Measurements from ENCODE around the gene ANKRD34B. TPM values are rescaled to one million over a fixed set of nuclear protein-coding genes. Genes with fewer than 3 reads are reported as not detected.
"Not testable (repeated sequence)": the region's sequence is repeated elsewhere in the genome, so short reads cannot be mapped to it uniquely, and the experiment has no call there.

ANKRD34B gene
- 0.10 TPM for total RNA-seq
- long read RNA-seq, partial matches to known transcripts: 0 of 1 reads
- long read RNA-seq, other reads (novel, unspliced or antisense): 1 of 1 reads

DNA sequence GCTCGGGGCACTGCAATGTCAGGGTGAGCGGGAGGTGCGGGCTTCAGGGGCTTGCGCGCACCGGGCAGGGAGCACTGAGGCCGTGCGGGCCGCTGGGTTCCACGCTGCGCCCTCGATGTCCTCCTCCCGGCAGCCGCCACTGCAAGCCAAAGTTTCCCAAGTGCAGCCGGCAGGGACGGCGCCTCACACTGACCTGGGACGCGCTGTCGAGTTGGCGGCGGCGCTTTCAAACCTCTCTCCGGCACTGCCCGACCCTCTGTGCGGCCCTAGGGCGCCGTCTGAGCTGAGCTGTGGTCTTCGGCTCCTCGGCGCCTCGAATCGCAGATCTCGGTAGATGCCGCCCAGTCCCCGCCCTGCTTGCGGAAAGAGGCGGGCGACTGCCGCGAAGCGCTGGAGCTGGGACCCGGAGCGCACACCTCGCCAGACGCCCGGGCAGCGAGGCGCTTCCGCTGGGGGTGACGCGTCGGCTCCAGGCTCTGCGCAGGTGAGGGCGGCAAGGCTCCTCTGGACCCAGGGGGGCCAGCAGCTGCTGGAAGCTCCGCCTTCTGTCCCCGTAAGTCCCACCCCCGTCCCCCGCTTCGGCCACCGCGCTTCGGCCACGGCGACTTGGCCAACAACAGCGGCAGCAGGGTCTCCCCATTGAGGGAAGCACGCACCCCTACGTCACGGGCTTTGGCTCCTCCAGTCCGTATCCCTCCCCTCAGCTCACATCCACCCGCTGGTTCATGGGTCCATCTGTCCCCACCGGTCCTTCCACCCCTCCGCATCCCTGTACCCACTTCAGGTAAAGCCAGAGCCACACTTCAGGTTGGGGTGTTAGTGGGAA is at the start of gene ANKRD34B:
ANKRD34B (minus strand) TSS at position 320 of the 826 bp plus-strand sequence. CDS start 10,261 bp downstream, outside the sequence.
- no peak for DNase-seq (ENCODE audit: low spot score)

GRCh38 chr5:80619086-80619485 is 49.0 kb upstream of the ANKRD34B start:
- no peak for DNase-seq (ENCODE audit: low spot score)

DNA sequence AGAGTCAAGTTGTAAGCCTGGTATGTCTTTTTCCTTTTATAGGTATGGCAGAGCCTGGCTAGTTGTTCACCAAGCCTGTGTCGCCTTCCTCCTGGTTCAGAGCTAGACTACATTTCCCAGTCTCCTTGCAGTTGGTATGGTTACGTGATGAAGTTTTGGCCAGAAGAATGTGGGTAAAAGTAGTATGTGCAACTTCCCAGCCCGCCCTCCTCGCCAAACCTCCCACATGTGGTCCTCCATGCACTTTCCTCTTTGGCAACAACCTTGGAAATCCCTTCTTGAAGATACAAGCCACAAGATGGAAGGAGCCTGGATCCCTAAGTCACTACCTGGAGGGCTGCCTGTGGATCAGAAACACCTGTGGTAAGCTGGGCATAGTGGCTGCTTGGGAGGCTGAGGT is 48.4 kb upstream of the ANKRD34B start:
- no peak for DNase-seq (ENCODE audit: low spot score)

DNA sequence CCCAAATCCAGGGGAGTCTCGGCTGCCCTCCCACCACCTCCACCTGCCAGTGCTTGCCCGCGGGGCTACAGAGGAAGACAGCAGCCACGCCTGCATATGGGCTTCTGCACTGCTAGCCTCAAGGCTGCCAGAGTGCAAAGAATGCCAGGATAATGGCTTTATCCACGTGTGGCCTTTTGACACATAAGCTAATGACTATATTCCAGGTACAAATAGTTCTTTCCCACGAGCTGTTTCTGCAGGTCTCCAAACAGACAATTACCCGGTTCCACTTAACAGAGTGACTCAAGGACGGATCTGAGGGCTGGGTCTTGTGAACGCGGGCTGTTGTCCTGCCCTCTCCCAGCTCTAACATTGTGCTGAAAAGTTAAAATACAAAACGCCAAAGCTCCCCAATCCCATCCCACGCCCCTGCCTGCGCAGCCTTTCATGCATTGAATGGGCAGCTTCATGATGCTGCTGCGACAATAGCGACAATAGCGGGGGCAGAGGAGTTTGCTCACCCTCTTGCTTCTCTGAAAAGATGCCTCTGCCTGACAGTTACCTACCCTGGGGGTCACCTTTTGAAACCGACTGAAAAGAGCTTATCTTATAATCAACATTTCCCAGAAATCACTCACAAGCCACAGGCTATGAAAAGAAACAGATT is 45.3 kb upstream of the ANKRD34B start:
- no peak for DNase-seq (ENCODE audit: low spot score)

DNA sequence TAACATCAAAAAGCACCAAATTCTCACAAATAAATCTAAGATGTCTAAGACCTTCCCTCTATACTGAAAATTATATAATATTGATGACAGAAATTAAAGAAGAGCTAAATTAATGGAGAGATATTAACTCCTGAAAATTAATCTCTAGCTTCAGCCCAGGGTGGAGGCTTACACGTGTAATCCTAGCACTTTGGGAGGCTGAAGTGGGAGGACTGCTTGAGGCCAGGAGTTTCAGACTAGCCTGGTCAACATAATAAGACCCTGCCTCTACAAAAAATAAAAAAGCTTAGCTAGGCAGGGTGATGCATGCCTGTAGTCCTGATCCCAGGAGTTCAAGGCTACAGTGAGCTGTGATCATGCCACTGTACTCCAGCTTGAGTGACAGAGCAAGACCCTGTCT is 39.6 kb upstream of the ANKRD34B start:
- no peak for DNase-seq (ENCODE audit: low spot score)

DNA sequence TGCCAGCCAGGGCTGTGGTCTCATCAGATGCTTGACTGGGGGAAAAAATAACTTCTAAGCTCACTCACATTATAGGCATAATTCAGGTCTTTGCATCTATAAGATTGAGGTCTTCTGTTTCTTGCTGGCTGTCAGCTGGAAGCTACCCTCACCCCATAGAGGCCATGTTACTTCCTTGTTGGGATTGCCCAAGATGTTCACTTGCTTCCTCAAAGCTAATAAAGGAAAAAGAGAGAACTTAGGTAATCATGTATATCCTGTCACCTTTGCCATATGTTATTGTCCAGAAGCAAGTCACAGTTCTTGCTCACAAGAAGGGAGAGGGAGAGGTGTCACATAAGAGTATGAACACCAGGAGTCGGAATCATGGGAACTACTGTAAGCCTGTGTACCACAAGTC is 38.7 kb upstream of the ANKRD34B start:
- no peak for DNase-seq (ENCODE audit: low spot score)

DNA sequence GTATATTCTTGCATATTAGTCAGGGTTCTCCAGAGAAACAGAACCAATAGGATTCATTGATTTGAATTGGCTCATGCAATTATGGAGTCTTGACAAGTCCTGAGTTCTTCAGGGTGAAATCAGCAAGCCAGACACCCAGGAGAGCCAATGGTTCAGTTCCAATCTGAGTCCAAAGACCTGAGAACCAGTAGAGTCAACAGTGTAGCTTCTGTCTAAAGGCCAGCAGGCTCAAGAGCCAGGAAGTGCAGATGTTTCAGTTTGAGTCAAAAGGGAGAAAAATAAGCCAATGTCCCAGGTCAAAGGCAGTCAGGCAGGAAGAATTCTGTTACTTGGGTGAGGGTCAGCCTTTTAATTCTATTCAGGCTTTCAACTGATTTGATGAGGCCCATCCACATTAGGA is 37.8 kb upstream of the ANKRD34B start:
- DNase-seq (ENCODE audit: low spot score): no peak

DNA sequence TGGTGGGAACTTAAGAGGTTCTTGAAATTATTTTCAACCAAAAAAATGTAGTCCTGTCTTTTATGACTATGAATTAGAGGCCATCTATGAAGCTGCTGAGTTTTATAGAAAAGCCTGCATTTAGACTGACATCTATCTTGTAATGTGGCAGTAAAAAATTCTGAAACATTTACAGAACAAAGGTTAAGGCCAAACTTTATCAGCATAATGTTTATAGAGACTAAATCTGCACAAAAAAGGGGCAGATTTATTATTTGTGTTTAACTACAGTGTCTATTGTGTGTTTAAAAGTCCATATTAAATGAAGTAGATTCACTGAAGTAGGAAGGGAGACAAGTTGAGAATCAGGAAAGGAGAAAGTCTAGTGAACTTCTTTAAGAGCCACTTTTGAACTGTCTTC is 37.3 kb upstream of the ANKRD34B start:
- no peak for DNase-seq (ENCODE audit: low spot score)

DNA sequence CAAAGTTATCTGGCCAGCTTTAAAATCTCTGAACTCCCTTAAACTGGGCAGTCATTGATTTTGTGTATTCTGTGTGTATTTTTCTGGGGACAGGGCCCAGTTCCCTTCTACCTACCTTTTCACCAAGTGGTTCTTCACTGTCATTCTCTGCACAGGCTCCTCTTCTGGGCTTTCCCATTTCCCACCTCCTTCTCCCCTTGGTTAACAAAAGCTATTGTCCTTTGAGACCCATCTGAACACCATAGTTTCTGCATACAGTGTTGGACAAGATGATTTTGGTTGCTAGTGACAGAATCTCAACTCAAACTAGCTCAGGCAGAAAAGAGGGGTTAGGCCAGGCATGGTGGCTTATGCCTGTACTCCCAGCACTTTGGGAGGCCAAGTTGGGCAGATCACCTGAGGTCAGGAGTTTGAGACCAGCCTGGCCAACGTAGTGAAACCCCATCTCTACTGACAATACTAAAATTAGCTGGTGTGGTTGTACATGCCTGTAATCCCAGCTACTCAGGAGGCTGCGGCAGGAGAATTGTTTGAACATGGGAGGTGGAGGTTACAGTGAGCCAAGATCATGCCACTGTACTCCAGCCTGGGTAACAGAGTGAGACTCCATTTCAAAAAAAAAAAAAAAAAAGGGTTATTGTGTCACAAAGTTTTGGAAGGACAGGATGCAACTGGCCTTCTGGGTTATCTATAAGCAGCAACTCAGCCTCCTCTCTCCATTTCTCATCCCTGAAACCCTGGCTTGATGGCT is 31.0 kb upstream of the ANKRD34B start:
- no peak for DNase-seq (ENCODE audit: low spot score)

GRCh38 chr5:80597500-80597899 is 27.4 kb upstream of the ANKRD34B start:
- DNase-seq (ENCODE audit: low spot score): no peak

DNA sequence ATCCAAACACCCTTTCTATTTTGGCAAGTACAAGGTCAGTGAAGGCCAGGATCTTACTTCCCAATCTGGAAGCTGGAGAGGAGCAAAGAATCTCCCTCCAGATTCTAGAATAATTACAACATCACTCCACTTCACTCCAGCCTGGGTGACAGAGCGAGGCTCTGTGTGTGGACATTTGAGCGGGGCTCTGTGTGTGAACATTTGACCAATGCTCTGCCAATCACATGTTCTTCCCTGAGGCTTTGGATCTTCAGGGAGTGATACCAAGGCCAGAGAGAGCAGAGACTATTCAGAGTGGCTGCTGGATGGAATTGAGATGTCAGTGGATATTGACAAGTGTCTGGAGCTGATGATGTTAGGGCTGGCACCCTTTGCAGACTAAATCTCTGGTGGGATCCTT is 24.7 kb upstream of the ANKRD34B start:
- DNase-seq (ENCODE audit: low spot score): no peak

DNA sequence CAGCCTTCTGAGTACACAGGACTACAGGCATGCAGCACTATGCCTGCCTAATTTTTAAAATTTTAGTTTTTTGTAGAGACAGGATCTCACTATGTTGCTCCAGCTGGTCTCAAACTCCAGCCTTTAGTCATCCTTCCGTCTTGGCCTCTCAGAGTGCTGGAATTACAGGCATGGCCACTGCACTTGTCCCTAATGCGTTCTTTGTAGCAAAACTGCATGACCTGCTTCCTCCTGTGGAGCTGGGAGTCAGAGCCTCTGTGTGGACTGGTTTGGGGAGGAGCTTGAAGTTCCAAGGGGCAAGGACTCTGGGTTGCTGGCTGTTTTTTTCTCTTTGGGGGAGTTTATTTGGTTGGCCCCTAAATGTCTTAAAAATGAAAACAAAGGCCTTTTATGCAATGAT is 22.7 kb upstream of the ANKRD34B start:
- no peak for DNase-seq (ENCODE audit: low spot score)

GRCh38 chr5:80592105-80592504 is 22.0 kb upstream of the ANKRD34B start:
- DNase-seq (ENCODE audit: low spot score): no peak

GRCh38 chr5:80591352-80591751 is 21.3 kb upstream of the ANKRD34B start:
- DNase-seq (ENCODE audit: low spot score): no peak

DNA sequence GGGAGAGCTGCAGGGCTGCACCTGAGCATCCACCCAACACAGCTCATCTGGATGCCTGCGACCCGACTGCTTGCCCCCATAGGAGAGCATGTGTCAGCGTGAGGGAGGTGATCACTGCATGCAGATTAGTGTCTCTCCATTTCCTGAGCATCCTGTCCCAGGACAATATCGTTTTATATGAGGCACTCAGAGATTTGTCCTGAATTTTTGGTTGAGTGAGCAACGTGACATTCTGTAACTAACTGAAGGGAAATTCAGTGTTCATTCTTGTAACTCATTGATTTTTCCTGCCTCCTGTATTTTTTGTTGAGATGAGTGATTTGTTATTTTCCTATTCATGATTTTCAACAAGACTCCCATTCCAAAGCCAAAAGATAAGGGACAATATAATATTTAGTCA is 20.7 kb upstream of the ANKRD34B start:
- no peak for DNase-seq (ENCODE audit: low spot score)

- no peak for DNase-seq (ENCODE audit: low spot score)
These were observed 18.9 kb upstream of the ANKRD34B start for GRCh38 chr5:80588858-80589540.

- no peak for DNase-seq (ENCODE audit: low spot score)
These were observed 14.7 kb upstream of the ANKRD34B start for GRCh38 chr5:80584770-80585169.

DNA sequence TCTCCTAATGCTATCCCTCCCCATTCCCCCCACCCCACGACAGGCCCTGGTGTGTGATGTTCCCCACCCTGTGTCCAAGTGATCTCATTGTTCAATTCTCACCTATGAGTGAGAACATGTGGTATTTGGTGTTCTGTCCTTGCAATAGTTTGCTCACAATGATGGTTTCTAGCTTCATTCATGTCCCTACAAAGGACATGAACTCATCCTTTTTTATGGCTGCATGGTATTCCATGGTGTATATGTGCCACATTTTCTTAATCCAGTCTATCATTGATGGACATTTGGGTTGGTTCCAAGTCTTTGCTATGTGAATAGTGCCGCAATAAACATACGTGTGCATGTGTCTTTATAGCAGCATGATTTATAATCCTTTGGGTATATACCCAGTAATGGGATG is 10.2 kb upstream of the ANKRD34B start:
- not testable (repeated sequence) for DNase-seq (ENCODE audit: low spot score)

DNA sequence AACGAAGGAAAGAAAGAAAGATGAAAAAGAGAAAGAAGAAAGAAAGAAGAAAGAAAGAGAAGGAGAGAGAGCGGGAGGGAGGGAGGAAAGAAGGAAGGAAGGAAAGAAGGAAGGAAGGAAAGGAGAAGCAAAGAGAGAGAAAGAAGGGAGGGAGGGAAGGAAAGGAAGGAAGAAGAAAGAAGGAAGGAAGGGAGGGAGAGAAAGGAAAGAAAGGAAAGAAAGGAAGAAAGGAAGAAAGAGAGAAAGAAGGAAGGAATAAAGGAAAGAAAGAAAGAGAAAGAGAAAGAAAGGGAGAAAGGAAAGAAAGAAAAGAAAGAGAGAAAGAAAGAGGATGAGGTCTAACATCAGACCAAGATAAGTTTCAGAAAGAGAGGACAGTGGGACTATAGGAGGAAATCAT is 9.0 kb upstream of the ANKRD34B start:
- DNase-seq (ENCODE audit: low spot score): no peak

DNA sequence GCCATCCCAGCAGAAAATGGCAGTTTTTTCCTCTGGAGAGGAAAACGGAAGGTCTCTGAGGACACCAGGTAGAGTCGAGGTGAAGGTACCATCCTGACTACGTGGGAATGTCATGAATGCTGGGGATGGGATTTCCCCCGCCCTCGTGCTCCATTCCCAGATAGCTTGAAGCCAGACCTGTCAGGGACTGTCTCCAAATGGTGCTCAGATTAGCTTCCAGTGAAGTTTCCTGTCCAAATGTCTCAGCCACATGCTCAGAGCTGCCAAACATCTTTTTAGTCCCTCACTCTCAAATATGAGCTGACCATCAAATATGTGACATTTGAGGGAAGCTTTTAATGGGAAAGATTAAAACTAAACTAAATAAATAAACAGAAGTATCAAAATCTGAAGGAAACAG is 7.6 kb upstream of the ANKRD34B start:
- no peak for DNase-seq (ENCODE audit: low spot score)

GRCh38 chr5:80576383-80576782 is 6.3 kb upstream of the ANKRD34B start:
- DNase-seq (ENCODE audit: low spot score): no peak

All from mesenteric fat pad (tissue), 1 donor.